Measurements from ENCODE around the gene SOX8. TPM values are rescaled to one million over a fixed set of nuclear protein-coding genes. Genes with fewer than 3 reads are reported as not detected.

SOX8 gene
- total and polyA plus RNA-seq, 4 donors: 0.33 to 4.0 (median 0.39) TPM

DNA sequence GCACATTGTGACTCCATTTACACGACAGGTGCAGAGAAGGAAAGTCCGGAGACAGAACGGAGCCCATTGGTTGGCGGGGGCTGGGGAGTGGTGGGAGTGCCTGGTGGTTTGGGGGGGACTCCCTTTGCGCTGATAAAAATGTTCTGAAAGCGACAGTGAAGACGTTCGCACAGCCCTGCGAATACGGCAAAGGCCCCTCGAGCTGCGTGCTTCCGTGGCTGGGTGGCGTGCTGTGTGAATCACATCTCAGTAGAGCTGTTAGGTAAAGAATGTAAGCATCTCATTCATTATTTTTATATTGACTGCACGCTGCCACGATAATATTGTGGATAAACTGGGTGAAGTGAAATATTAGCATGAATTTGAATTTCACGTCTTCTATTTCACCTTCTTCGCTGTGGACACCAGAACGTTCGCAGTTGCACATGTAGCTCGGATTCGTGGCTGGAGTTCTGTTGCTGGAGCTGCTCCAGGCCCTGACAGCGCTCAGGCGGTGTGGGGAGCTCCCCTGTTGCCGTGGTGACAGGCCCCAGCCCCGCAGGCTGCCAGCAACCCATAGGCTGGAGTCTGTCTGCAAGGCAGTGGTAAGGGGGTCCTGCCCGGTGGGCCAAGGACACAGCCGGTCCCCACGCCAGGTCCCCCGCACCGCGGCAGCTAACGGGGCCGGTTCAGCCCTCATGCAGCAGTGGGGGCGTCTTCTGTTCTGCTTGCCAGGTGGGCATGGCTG, 44.6 kb downstream of the SOX8 start:
- DNase-seq: peak; percentile 51 to 64 (median 55)

GRCh38 chr16:1026784-1027500, 45.4 kb downstream of the SOX8 start:
- Histone ChIP-seq H3K4me3 (no peak overlapping the region), H3K9ac (ENCODE audit: insufficient read depth in 1 of 2, low read length in 2 of 2) (no peak overlapping the region), H3K9me3 (ENCODE audit: control insufficient read depth in 4 of 4, insufficient read depth in 3 of 4, low read length in 3 of 4) (no peaks in the 10 kb centered on the region), H3K27ac (ENCODE audit: low read depth in 1 of 2, low read length in 1 of 2) (no peak overlapping the region), H3K36me3 (ENCODE audit: control insufficient read depth in 4 of 4, insufficient read depth in 4 of 4, low read length in 4 of 4) (no peaks in the 10 kb centered on the region), H3K27me3 (ENCODE audit: control insufficient read depth in 3 of 3, insufficient read depth in 3 of 3, low read length in 2 of 3) (peaks cover 0 to 11% (median 0%) of the 10 kb centered on the region in 3 donors), H3K4me1 (ENCODE audit: control insufficient read depth in 5 of 5, insufficient read depth in 5 of 5, low read length in 5 of 5) (peaks cover 0 to 5% (median 0%) of the 10 kb centered on the region in 5 donors)
- WGBS, 2 donors: 82 to 87% methylated on average over 27 of the region's 27 CpGs
- no peak for DNase-seq
- ATAC-seq (ENCODE audit: insufficient read depth, low FRiP score): no peak
- TF ChIP-seq CTCF (IDR thresholded peaks at IDR 0.05; ENCODE audit: control extremely low read depth, extremely low read depth): no peak

More for the DNA sequence above, 44.6 kb downstream of the SOX8 start:
- TF ChIP-seq CTCF (IDR thresholded peaks at IDR 0.05; ENCODE audit: control extremely low read depth, extremely low read depth): no peak
- Histone ChIP-seq H3K9me3 (ENCODE audit: control insufficient read depth in 4 of 4, insufficient read depth in 3 of 4, low read length in 3 of 4) (no peaks in the 10 kb centered on the region), H3K36me3 (ENCODE audit: control insufficient read depth in 4 of 4, insufficient read depth in 4 of 4, low read length in 4 of 4) (no peaks in the 10 kb centered on the region), H3K4me3 (no peak overlapping the region), H3K9ac (ENCODE audit: insufficient read depth in 1 of 2, low read length in 2 of 2) (no peak overlapping the region), H3K27me3 (ENCODE audit: control insufficient read depth in 3 of 3, insufficient read depth in 3 of 3, low read length in 2 of 3) (peaks cover 0 to 13% (median 0%) of the 10 kb centered on the region in 3 donors), H3K4me1 (ENCODE audit: control insufficient read depth in 5 of 5, insufficient read depth in 5 of 5, low read length in 5 of 5) (peaks cover 0 to 7% (median 0%) of the 10 kb centered on the region in 5 donors), H3K27ac (ENCODE audit: low read depth in 1 of 2, low read length in 1 of 2) (no peak overlapping the region)
- ATAC-seq (ENCODE audit: insufficient read depth, low FRiP score): no peak
- 75 to 80% methylated on average over 35 of the region's 35 CpGs for WGBS, 2 donors

DNA sequence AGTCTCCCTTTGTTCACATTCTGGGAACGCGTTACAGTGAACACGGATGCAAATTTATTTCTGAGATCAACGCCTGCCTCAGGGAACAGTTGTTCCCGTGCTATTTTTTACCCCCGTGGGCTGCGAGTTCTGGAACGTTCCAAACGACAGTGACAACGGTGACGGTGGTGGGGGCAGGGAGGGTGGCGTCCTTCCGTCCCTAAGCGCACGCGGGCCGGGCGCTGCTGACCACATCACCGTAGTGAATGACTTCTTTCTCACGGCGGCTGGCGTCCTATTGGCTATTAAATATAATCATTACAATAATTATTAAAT, 45.9 kb downstream of the SOX8 start:
- no peaks in the 10 kb centered on the region for H3K36me3 ChIP-seq (ENCODE audit: control insufficient read depth in 4 of 4, insufficient read depth in 4 of 4, low read length in 4 of 4)
- peaks cover 0 to 9% (median 0%) of the 10 kb centered on the region in 3 donors for H3K27me3 ChIP-seq (ENCODE audit: control insufficient read depth in 3 of 3, insufficient read depth in 3 of 3, low read length in 2 of 3)
- DNase-seq (no peak), ATAC-seq (ENCODE audit: insufficient read depth, low FRiP score) (no peak)
- WGBS, 2 donors: 88 to 89% methylated on average over 22 of the region's 22 CpGs
- H3K4me1 ChIP-seq (ENCODE audit: control insufficient read depth in 5 of 5, insufficient read depth in 5 of 5, low read length in 5 of 5): peaks cover 0 to under 1% (median 0%) of the 10 kb centered on the region in 5 donors
- H3K27ac ChIP-seq (ENCODE audit: low read depth in 1 of 2, low read length in 1 of 2): no peak overlapping the region
- no peak overlapping the region for H3K9ac ChIP-seq (ENCODE audit: insufficient read depth in 1 of 2, low read length in 2 of 2)
- H3K4me3 ChIP-seq: no peak overlapping the region
- H3K9me3 ChIP-seq (ENCODE audit: control insufficient read depth in 4 of 4, insufficient read depth in 3 of 4, low read length in 3 of 4): peaks cover 0 to 2% (median 0%) of the 10 kb centered on the region in 4 donors
- no peak for TF ChIP-seq CTCF (IDR thresholded peaks at IDR 0.05; ENCODE audit: control extremely low read depth, extremely low read depth)
